Hepatocyte (in vitro differentiated cells): ENCODE results near the gene PPEF1. TPM values are rescaled to one million over a fixed set of nuclear protein-coding genes. Genes with fewer than 3 reads are reported as not detected.
A peak's percentile ranks its signal among the peaks of the same experiment; 100 is the strongest.

Experiments used
- DNase-seq: peaks from one replicate; pipeline ENCODE4 v3.0.0-alpha.2; 2016; ENCODE audit warnings: low spot score
- H2AFZ ChIP-seq: fragments of 200-600 bp; sonication (generic); 2 replicates; pipeline ENCODE4 v1.6.0; 2016; ENCODE audit warnings: antibody characterized with exemption, mild to moderate bottlenecking
- H3K27ac ChIP-seq: fragments of 200-600 bp; sonication (generic); 2 replicates; pipeline ENCODE4 v1.5.1; 2016; ENCODE audit warnings: mild to moderate bottlenecking
- H3K27me3 ChIP-seq: fragments of 200-600 bp; sonication (generic); 2 replicates; pipeline ENCODE4 v1.6.1; 2016
- H3K36me3 ChIP-seq: fragments of 200-600 bp; sonication (generic); replicated peaks from 2 replicates; pipeline ENCODE4 v1.5.1; 2016; ENCODE audit warnings: low read depth; ENCODE audit not compliant: insufficient read depth
- H3K4me1 ChIP-seq: fragments of 200-600 bp; sonication (generic); 2 replicates; pipeline ENCODE4 v1.5.1; 2016; ENCODE audit warnings: mild to moderate bottlenecking, moderate library complexity; ENCODE audit not compliant: insufficient read depth
- H3K4me2 ChIP-seq: fragments of 200-600 bp; sonication (generic); 2 replicates; pipeline ENCODE4 v1.6.0; 2016
- H3K4me3 ChIP-seq: fragments of 200-600 bp; sonication (generic); 2 replicates; pipeline ENCODE4 v1.5.1; 2016; ENCODE audit warnings: mild to moderate bottlenecking
- H3K79me2 ChIP-seq: fragments of 200-600 bp; sonication (generic); 2 replicates; pipeline ENCODE4 v1.6.0; 2017; ENCODE audit warnings: mild to moderate bottlenecking
- H3K9me2 ChIP-seq: fragments of 200-600 bp; sonication (generic); replicated peaks from 2 replicates; pipeline ENCODE4 v1.6.0; 2017; ENCODE audit warnings: mild to moderate bottlenecking; ENCODE audit not compliant: insufficient read depth
- H3K9me3 ChIP-seq: fragments of 200-600 bp; sonication (generic); 2 replicates; pipeline ENCODE4 v1.5.1; 2016; ENCODE audit warnings: low read depth, mild to moderate bottlenecking
- H4K20me1 ChIP-seq: fragments of 200-600 bp; sonication (generic); 2 replicates; pipeline ENCODE4 v1.6.0; 2016; ENCODE audit warnings: mild to moderate bottlenecking; ENCODE audit not compliant: insufficient read depth, poor library complexity, severe bottlenecking
- EZH2 ChIP-seq: fragments of 200-600 bp; sonication (generic); IDR thresholded peaks from 2 replicates; pipeline ENCODE4 v1.6.1; 2016; ENCODE audit warnings: antibody characterized with exemption, mild to moderate bottlenecking, borderline replicate concordance
- EZH2phosphoT487 ChIP-seq: fragments of 200-600 bp; sonication (generic); IDR thresholded peaks from one replicate; pipeline ENCODE4 v1.6.1; 2018; ENCODE audit warnings: antibody characterized with exemption, mild to moderate bottlenecking, low read depth, moderate library complexity; ENCODE audit not compliant: unreplicated experiment, severe bottlenecking
- WGBS: methylation state at CpG from one replicate; pipeline ENCODE4 v1.1.6; 2016; ENCODE audit warnings: low lambda C conversion rate; ENCODE audit errors: missing lambda C conversion rate; 5-methylcytosine and 5-hydroxymethylcytosine counted together
- polyA plus RNA-seq: library from polyadenylated mRNA; unstranded; fragments of >200 nt; fragmentation: Nextera tagmentation; extraction: Ambion mirVana; gene quantifications from 2 replicates; pipeline ENCODE4 v1.2.1, GENCODE V29; 2016
- total RNA-seq: library from RNA; depleted of rRNA; stranded (reverse); fragments of >200 nt; gene quantifications from 2 replicates; pipeline ENCODE4 v1.2.3, GENCODE V29; 2014
- TF ChIP-seq, protein P1 (sequence below): fragments of 200-600 bp; sonication (generic); IDR thresholded peaks from 2 replicates; pipeline ENCODE4 v1.5.1; 2016; ENCODE audit warnings: antibody characterized with exemption, mild to moderate bottlenecking; ENCODE audit not compliant: poor library complexity

Gene PPEF1
- total and polyA plus RNA-seq, 2 experiments from 2014 or later: 0.22 to 3.1 TPM

DNA sequence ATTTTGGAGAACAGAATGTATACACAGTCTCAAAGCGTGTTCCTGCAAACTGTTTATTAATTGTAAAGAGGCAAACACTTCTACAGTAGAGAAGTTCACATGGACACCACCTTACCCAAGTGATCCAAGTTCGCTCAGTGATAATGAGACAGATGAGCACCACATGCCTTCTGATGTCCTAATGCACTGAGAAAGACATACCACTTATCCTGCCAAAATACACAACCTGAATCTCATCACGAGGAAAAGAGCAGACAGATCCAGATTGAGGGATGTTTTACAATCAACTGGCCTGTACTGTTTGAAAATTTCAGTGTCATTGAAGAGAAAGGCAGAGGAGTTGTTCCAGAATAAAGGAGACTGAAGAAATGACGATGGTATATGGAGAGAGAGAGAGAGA, 12.4 kb downstream of the PPEF1 start:
- Histone ChIP-seq H3K4me3 (no peak overlapping the region), H3K4me1 (no peaks in the 10 kb centered on the region), H3K4me2 (no peak overlapping the region), H3K36me3 (no peaks in the 10 kb centered on the region), H3K9me3 (no peaks in the 10 kb centered on the region), H3K79me2 (no peaks in the 10 kb centered on the region), H4K20me1 (no peaks in the 10 kb centered on the region), H2AFZ (no peak overlapping the region), H3K27ac (no peak overlapping the region), H3K27me3 (no peaks in the 10 kb centered on the region), H3K9me2 (no peaks in the 10 kb centered on the region)
- whole genome bisulfite sequencing: 58% methylated on average over 4 of the region's 4 CpGs
- DNase-seq: no peak
- TF ChIP-seq EZH2 (no peak), EZH2phosphoT487 (no peak)
- TF ChIP-seq, protein P1, sequence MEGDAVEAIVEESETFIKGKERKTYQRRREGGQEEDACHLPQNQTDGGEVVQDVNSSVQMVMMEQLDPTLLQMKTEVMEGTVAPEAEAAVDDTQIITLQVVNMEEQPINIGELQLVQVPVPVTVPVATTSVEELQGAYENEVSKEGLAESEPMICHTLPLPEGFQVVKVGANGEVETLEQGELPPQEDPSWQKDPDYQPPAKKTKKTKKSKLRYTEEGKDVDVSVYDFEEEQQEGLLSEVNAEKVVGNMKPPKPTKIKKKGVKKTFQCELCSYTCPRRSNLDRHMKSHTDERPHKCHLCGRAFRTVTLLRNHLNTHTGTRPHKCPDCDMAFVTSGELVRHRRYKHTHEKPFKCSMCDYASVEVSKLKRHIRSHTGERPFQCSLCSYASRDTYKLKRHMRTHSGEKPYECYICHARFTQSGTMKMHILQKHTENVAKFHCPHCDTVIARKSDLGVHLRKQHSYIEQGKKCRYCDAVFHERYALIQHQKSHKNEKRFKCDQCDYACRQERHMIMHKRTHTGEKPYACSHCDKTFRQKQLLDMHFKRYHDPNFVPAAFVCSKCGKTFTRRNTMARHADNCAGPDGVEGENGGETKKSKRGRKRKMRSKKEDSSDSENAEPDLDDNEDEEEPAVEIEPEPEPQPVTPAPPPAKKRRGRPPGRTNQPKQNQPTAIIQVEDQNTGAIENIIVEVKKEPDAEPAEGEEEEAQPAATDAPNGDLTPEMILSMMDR: no peak

DNA sequence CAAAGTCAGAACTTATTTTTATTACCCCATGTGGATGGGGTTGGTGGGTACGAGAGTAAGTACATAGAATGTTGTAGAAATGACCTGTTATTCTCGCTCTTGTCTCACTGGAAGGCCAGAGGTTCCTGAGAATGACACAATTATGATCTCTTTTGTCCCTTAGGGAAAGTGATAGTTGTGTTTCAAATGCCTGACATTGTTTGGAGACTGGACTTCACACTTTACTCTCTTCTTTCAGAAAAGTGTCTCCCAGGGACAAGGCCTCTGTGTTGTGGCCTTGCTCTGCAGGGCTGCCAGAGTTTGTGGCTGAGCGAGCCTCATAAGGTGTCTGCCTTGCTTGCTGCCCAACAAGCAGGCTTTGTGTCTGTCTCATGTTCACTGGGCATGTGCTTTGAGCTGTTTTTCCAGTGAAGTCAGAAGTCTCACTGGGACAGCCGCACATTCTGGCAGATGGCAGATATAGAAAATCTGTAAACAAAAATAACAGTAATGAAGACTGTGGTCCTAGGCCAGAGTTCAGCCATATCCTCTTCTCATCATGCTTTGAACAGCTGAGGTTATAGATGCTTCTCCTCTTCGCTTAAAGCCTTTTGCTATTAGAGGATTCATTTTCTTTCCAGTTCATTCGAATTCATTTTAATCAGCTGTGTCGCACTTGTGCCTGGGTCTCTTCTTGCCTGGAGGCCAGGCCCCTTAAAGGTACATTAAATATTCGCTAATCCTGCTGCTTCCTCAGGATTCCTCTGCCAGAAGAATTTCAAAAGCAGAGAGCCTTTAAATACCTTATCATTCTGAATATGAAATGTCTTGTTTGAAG, 14.4 kb downstream of the PPEF1 start:
- H3K27ac ChIP-seq: peak overlapping the region; percentile 48
- peak overlapping the region; percentile 17 for H2AFZ ChIP-seq
- H3K27me3 ChIP-seq: no peaks in the 10 kb centered on the region
- H3K4me3 ChIP-seq: no peak overlapping the region
- TF ChIP-seq EZH2phosphoT487: no peak
- no peak for TF ChIP-seq EZH2
- TF ChIP-seq, protein P1: no peak
- H3K9me2 ChIP-seq: no peaks in the 10 kb centered on the region
- H3K79me2 ChIP-seq: no peaks in the 10 kb centered on the region
- no peak overlapping the region for H3K4me2 ChIP-seq
- no peaks in the 10 kb centered on the region for H4K20me1 ChIP-seq
- no peaks in the 10 kb centered on the region for H3K4me1 ChIP-seq
- H3K36me3 ChIP-seq: no peaks in the 10 kb centered on the region
- H3K9me3 ChIP-seq: no peaks in the 10 kb centered on the region
- no peak for DNase-seq
- 64% methylated on average over 8 of the region's 8 CpGs for WGBS

DNA sequence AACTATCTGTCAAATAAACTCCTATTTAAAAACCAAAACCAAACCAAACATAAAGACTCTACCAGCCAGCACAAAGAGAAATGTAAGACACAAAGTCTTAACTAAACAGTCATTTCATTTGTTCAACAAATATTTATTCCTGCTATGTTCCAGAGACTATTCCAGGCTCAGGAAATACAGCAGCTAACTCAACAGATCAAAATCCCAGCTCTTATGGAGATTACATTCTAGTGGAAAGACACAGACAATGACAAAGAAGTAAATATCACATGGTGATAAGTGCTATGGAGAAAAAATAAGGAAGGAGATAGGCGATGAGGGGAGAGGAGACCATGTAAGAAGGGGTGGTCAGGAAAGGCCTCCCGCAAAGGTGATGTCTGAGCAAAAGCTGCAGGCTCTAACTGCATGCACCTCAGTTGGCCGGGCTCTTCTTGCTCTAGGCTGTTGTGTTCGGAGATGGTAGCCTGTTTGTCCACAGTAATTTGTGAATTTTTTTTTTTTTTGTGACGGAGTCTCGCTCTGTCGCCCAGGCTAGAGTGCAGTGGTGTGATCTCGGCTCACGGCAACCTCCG, 15.1 kb downstream of the PPEF1 start:
- no peak overlapping the region for H3K4me3 ChIP-seq
- no peaks in the 10 kb centered on the region for H3K36me3 ChIP-seq
- H4K20me1 ChIP-seq: no peaks in the 10 kb centered on the region
- no peaks in the 10 kb centered on the region for H3K9me2 ChIP-seq
- H3K4me1 ChIP-seq: no peaks in the 10 kb centered on the region
- no peak for TF ChIP-seq EZH2phosphoT487
- no peak for TF ChIP-seq EZH2
- TF ChIP-seq, protein P1: no peak
- WGBS: 87% methylated on average over 10 of the region's 10 CpGs
- no peaks in the 10 kb centered on the region for H3K79me2 ChIP-seq
- no peak overlapping the region for H3K4me2 ChIP-seq
- H3K27ac ChIP-seq: peak overlapping the region; percentile 48
- no peak for DNase-seq
- no peaks in the 10 kb centered on the region for H3K27me3 ChIP-seq
- H3K9me3 ChIP-seq: no peaks in the 10 kb centered on the region
- H2AFZ ChIP-seq: peak overlapping the region; percentile 17
